Cardiac fibroblast (primary cell): ENCODE measurements around the gene FAIM.
"Not testable (repeated sequence)": the region's sequence is repeated elsewhere in the genome, so short reads cannot be mapped to it uniquely, and the experiment has no call there.

Source experiments
- DNase-seq, 2 donors: peaks; one replicate each; pipeline versions ENCODE4 v3.0.0 to v3.0.0-alpha.2; 2010; ENCODE audit warnings: low read depth in 2 of 2
- H3K4me3 ChIP-seq, 2 donors: replicated peaks in 1 of 2; 1 replicate in 1 of 2; 2 replicates in 1 of 2; pipeline ENCODE4 v1.5.1; 2011; ENCODE audit warnings: low read depth in 2 of 2, low read length in 2 of 2, mild to moderate bottlenecking in 2 of 2, moderate library complexity in 1 of 2
- TF ChIP-seq, protein P1 (sequence below): IDR thresholded peaks from one replicate; pipeline ENCODE4 v1.5.1; 2011; ENCODE audit warnings: low read depth, mild to moderate bottlenecking, low read length, inconsistent platforms

FAIM gene

DNA sequence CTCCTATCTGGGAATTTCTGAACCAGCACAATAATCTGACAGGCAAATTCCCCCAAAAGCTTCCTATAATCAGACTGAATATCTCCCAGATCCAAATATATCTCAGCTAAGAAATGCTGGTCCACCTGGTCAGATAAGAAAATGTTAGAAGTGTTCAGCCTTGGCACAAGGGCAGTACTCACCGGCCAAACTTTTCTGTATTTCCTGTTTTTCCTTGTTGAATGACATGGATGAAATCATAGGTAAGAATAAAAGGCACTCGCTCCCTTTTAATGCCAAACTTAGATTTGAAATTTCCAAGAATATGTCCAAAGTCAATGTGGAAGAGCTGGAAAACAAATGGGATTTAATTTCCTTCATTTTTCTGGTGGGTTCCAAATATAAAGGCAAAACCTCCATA lies 48.9 kb downstream of the FAIM start:
- TF ChIP-seq, protein P1, sequence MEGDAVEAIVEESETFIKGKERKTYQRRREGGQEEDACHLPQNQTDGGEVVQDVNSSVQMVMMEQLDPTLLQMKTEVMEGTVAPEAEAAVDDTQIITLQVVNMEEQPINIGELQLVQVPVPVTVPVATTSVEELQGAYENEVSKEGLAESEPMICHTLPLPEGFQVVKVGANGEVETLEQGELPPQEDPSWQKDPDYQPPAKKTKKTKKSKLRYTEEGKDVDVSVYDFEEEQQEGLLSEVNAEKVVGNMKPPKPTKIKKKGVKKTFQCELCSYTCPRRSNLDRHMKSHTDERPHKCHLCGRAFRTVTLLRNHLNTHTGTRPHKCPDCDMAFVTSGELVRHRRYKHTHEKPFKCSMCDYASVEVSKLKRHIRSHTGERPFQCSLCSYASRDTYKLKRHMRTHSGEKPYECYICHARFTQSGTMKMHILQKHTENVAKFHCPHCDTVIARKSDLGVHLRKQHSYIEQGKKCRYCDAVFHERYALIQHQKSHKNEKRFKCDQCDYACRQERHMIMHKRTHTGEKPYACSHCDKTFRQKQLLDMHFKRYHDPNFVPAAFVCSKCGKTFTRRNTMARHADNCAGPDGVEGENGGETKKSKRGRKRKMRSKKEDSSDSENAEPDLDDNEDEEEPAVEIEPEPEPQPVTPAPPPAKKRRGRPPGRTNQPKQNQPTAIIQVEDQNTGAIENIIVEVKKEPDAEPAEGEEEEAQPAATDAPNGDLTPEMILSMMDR: no peak
- no peak overlapping the region for H3K4me3 ChIP-seq
- DNase-seq: no peak

DNA sequence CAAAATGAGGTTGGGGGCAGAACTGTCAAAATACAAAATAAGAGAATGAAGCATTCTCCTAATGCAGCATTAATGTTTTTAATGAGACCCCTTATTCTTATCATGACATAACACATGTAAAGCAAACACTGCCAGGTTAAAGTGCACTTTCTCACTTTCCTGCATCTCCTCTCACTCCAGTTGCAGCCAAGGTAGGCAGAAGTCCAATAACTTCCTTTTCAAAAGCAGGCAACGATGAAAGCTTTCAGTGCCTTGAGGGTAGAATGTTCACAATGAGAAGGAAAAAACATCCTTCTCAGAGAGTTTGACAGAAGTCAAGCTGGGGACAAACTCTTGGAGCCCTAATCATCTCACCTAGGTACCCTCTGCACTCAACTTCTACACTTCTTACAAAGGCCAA lies 59.5 kb downstream of the FAIM start:
- TF ChIP-seq, protein P1: no peak
- no peak for DNase-seq
- H3K4me3 ChIP-seq: no peak overlapping the region

DNA sequence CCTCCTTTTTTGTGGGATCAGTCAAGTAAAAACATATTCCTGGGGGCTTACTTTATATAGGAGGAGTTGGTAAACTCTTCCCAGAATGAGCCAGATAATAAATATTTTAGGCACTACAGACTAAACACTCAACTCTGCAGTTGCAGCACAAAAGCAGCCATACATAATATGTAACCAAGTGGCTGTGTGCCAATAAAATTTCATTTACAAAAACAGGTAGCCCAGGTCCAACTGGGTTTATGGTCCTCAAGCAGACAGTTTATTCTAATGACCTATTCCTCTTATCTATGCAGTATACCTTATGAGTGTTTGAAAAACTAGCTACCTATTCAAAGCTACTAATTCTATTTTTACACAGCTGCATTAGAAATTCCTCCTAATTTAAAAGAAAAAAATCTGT lies 61.8 kb downstream of the FAIM start:
- H3K4me3 ChIP-seq: no peak overlapping the region
- TF ChIP-seq, protein P1: no peak
- no peak for DNase-seq

DNA sequence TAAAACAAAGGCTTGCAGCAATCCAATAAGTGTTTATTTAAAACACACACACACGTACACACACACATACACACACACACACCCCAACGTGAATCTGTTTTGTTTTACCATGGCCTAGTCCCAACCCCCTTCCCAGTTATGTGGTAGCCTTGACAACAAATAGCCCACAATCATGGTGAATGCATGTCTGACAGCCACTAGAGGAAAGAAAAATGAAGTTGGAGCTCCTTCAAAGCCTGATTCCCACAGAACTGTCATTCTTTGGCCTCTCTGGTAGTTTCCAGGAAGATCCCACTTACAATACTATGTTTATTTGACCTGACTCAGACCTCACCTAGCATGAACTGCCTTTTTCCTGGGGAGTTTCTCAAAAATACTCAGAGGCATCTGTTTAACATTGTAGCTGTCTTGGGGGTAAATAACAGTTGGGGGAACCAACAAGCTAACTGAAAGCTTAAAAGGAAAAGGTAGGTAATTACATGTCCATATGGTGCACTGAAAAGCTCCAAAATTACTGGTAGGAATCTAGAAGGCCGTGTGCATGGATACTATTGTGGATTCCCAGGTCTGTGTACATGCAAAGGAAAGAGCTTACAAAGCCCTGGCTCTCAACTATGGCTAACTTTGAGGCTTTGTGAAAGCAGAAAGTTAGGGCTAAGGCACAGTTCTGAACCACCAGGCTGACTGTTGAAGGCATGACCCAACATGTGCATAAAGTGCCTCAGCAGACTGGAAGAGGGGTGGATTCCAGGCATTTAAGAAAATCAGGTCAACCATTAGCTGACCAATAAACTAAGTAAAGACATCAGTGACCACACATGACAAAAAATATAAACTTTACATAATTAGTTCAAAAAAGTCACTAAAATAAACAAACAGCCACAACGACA lies 65.3 kb downstream of the FAIM start:
- no peak overlapping the region for H3K4me3 ChIP-seq
- DNase-seq: peak; percentile 53 to 69
- TF ChIP-seq, protein P1: no peak

DNA sequence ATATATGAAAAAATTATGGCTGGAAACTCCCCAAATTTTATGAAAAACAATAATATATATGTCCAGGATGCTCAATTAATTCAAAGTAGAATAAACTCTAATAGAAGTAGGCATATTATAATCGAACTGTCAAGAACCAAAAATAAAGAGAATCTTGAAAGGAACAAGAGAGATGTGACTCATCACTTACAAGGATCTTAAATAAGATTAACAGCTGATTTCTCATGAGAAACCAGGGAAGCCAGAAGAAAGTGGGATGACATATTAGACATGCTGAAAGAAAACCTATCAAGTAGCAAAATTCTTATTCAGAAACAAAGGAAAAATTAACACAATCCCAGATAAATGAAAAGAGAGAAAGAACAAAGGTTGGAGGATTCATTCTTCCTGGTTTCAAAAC lies 66.8 kb downstream of the FAIM start:
- DNase-seq: peak; percentile 21 to 28
- TF ChIP-seq, protein P1: no peak
- H3K4me3 ChIP-seq: no peak overlapping the region

DNA sequence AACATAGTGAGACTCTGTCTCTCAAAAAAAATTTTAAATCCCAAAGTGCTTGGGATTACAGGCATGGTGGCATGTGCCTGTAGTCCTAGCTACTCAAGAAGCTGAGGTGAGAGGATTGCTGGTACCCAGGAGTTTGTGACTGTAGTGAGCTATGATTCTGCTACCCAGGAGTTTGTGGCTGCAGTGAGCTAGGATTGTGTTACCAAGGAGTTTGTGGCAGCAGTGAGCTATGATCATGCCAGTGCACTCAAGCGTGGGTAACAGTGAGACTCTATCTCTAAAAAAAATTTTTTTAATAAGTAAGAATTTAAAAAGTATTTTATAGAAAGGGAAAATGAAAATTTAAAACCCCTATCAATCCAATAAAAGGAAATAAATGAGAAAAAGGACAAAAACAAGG lies 69.5 kb downstream of the FAIM start:
- TF ChIP-seq, protein P1: no peak
- DNase-seq: no peak

DNA sequence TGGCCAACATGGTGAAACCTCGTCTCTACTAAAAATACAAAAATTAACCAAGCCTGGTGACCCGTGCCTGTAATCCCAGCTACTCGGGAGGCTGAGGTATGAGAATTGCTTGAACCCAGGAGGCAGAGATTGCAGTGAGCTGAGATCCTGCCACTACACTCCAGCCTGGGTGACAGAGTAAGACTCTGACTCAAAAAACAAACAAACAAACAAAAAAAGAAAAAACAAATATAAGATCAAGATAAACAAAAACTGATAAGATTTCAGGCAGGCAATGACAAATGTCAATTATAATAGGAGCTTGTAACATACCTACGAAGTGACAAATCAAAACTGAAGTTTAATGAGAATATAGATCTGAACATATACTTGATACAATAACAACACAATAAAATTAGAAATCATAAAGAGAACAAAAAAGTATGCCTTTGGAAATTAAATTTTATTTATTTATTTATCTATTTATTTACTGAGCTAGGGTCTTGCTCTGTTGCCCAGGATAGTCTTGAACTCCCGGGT lies 70.4 kb downstream of the FAIM start:
- TF ChIP-seq, protein P1: no peak
- no peak overlapping the region for H3K4me3 ChIP-seq
- no peak for DNase-seq

More for the DNA sequence above, 69.5 kb downstream of the FAIM start:
- H3K4me3 ChIP-seq: no peak overlapping the region

DNA sequence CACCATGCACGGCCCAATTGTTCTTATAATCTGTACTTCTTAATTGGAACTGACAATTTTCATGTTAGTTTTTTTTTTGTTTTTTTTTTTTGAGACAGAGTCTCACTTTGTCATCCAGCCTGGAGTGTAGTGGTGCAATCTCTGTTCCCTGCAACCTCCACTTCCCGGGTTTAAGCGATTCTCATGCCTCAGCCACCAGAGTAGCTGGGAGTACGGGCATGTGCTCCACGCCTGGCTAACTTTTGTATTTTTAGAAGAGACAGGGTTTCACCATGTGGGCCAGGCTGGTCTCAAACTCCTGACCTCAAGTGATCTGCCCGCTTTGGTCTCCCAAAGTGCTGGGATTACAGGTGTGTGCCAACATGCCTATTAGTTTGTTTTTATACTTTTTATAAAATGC lies 72.4 kb downstream of the FAIM start:
- DNase-seq, H3K4me3 ChIP-seq: not testable (repeated sequence)
